ENCODE data around the gene SYT6. TPM values are rescaled to one million over a fixed set of nuclear protein-coding genes. Genes with fewer than 3 reads are reported as not detected.

SYT6 gene
- total RNA-seq, 1 donor from 2014 or later, result 7.3 TPM

DNA sequence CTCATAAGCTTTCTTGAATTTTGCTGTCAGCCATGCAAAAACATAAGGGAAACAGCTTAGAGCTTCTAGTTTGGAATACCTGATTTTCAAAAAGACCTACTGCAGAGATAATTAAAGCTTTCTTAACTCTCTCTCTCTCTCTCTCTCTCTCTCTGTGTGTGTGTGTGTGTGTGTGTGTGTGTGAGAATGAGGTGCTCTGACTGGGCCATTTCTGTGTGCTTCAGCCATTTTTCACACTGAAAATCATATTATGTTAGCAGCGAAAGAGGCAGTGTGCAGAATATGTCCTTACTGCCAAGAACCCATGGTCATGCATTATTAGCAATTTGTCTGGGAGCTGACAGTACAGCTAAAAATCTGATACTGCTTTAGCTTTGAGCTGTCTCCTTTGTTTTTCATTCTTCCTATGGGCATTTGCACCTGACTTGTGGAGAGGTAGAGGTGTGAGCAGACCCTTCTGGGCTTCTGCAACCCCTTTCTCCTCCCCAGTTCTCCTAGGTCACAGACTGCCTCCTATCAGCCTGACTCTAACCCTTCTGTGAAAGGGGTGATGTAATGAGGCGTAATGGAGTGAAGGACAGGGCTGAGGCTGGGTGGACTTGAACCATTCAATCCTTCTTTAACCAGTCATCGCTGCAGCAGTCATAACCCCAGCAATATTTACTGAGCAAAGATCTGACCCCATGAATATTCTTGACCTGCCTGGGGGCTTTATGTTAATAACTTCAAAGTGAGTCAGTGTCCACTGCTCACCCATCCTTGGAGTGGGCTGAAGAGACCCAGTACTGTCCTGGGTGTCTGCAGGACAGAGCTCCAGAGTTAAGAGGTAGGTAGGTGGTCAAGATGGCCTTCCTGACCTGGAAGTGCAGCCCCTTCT, 61.2 kb downstream of the SYT6 start:
- no peak for DNase-seq

DNA sequence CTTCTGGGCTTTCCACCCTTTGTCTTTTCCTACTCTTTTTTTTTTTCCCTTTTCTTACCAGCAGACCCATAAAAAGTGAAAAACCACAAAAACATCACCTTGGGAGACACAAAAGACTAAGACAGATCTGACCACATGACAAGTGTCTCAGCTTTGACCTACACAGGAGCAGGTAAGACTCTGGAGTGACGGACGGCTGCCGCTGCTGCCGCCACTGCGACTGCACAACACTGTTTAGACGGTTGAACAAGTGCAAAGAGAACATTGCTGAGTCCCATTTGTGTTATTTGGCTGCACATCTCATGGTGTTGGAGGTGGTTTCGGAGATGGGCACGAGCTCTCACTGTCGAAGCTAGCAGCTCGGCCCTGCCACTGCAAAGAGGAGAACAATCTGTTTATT, 62.0 kb downstream of the SYT6 start:
- no peak for DNase-seq

DNA sequence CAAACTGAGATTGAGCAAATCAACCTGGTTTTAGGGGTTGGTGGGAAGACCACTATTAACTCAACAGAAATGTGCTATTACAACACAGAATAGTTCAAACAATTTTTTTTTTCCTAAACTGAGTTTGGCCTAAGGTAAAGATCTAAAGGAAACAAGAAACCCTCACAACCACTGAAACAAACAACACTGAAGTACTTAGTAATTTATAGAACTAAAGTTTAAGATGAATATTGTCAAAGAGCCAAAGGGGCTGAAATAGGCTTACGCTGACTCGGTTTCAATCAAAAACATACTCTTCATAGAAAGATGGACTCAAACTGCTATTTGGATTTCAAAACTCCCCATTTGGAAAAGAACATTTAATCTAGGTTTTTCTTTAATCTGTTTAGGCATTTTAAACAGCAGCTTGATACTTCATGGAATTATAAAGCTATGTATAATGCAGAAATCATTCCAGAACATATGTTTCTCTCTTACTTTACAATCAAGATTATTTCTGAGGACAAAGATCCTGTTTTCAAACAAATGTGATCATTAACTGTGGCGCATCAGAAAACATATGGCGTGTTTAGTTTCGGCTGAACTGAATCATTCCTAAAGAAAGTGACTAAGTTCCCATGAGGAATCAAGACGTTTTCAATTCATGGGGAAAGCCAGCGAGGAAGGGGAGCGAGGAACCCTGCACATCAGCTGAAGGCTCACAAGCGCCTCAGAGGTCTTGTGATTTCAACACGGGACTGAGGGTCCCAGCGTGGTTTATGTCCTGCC, 62.7 kb downstream of the SYT6 start:
- DNase-seq, result no peak

DNA sequence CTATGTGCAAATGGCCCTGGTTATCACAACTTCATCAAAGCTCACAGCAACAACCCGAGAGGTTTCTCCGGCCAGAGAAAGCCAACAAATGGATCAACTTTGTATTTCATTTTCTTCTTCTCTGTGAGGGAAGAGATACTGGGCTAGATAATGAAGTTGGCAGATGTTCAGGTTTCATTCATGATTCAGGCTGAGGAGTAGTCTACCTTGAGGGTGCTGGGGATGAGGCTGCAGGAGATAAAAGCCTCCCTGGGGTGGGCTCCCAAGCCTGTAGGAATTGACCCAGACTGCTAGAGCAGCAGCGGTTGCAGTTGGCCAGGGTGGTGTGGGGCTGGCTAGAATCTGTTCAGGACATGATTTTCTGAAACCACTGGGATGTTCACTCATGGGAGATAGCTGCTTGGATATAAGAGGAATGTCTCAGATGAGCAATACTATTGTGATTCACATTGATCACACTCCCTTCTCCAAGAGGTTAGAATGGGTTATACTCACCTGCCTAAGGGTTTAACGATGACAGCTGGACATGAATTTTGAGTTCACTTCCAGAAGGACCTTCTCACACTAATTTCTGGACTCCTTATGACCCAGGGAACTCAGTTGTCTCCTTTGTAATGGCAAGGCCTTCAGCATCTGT, 64.0 kb downstream of the SYT6 start:
- no peak for DNase-seq

DNA sequence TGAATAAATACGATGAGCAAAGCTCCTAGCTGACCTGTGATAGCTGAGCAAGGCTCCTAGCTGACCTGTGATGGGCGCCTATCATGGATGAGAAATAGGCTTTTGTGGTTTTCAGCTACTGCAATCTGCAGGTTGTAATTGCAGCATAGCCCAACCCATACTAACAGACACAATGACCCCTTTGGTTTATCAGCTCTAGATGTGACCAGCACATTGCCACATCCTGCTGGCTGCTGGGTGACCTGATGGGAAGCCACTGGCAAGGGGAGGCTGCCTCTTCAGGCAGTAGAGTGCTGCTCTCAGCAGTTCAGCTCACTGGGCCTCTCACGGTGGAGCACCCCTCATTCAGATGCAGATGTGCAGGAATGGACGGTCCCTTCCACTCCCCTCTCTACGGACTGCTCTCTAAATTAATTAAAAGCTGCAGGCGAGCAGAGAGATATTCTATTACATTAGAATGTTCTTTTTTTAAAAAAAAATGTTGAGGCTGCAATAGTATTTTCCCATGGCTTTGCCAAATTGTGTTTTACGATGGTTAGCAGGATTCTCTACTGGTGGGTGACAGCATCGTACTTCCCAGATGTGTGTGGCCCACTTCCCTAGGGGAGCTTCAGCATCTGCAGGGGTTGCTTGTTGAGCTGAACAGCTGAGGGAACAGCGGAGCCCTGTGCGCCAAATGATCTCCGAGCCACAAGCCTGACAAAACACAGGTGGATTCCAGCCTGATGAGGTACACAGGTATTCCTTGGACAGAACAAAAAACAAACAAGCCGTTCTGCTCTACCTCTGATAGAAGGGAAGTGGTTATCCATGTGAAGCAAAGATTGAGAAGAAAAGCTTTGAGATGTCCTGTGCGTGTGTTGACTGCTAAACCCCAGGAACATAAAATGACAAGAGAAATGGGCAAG, 65.0 kb downstream of the SYT6 start:
- DNase-seq, result no peak

DNA sequence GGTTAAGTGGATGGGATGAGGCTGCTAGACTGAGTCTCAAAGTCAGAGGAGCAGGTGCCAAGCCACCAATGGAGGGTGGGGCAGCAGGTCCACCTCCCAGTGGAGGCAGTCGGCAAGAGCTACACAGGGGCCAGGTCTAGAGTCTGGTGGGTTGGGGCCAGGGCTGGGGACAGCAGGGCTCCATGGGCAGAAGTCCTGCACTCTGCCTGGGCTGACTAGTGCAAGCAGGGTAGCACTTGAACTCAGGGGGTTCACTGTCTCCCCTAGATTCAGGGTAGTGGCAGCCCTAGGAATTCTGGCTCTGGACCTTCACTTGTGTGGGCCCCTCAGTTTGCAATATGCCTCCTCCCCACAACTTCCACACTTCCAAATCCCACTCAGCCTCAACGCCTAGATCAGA, 66.2 kb downstream of the SYT6 start:
- DNase-seq, result no peak

DNA sequence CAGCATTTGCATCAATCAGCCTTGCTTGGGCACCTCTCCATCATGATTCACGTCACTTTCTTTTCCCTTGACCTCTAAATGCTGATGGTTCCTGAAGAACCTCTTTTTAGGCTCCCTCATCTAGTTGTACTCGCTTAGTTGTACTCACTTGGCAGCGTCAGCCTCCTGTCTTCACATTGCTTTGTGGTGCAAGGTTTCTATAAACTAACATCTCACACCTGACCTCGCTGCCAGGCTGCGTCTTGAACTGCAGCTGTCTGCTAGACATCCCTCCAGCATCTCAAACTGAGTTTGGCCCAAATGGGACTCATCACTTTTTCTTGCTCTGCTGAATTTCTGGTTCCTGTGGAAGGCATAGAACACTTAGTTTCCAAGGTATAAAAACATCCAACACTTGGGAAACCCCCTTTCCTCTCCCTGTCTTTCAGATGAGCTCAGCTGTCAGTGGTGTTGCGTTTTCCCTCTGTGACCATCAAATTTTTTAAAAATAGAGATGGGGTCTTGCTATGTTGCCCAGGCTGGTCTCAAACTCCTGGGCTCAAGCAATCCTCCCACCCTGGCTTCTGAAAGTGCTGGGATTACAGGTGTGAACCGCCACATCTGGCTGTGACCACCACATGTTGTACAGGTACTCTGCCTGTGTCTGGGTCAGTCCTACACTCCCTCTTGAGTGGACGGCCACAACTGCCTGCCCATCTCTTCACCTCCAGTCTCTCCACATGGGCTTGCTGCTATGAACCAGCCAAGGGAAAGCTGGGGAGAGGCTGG, 66.9 kb downstream of the SYT6 start:
- no peak for DNase-seq

DNA sequence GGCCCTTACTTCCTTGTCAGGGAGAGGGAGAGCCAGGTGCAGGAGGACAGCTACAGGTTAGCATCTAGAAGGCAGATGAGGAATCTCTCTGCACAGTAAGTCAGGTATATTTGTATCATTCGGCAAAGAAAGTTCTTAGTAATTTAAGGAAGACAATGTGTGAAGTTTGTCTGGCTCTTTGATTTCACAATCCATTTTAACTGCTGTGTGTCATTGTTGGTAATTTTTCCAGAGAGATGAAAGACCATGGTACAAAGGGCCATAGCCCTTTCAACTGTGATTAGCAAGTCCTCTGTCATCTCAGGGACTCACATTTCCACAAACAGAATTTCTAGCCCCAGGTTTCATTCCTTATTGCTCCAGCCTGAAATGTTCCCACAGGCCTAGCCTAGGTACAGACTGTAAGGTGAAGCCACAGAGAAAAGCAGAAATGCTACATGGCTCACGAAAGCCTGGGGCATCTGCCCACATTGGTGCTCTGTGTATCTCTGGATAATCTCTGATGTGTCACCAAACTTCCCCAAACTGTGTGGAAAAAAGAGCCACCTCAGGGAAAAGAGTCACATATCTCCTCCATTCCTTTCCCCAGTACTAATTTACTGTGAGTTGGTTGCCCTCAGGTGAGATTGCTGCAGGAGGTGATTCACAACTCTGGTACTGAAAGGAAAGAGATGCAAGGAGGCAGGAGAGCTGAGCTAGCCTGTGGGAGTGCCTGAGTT, 70.6 kb downstream of the SYT6 start:
- no peak for DNase-seq

DNA sequence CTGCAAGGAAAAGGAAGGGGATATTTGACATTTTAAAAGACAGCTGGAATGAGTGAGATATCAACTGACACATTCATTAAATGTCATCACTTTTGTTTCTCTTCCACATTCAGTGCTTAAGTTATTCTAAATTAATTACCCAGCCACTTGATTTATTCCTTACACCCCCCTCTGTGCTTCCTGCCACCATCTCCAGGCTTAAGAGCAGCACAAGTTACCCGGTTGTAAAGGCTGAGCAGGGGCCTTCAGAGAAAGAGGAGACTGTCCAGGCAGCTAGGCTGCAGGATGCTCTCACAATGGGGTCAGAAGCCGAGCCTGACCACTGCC, 71.4 kb downstream of the SYT6 start:
- no peak for DNase-seq

DNA sequence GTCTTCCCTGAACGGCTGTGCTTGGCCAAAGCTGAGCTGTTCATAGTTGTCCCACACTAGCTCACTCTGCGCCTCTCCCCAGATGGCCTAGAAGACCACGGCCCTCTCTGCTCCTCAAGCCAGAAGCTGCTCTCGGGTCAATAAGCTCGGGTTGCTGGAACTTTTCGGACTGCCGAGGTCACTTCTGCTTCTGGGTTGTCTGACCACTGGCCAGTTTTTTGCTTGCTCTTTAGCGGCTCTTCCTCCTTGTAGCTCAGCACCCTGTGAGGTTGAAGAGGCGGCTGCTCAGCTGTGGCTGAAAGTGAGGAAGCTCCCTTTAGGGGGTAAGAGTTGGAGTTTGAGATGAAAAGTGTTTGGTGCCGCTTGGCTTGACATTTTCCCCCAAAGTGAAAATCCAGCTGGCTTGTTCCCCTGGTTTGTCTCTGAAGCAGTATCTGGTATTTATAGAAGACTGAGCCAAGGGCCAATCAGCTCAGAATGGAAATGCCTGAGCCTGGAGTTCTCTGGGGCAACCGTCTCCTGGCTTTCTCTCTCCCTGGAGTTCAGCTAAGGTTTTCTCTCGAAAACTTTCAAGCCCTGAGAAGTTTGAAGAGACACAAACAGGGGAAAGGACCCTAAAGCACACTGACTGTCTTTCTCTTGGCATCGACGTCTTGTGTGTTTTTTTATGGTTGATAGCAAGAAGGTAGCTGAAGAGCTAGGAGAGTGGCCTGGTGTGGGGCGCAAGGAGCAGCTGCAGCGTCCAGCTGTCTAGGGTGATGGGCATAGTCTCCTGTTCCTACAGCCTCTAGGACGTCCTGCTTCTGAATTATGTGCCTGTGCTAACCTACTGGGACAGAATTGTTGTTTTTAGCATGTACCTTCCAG, 72.0 kb downstream of the SYT6 start:
- no peak for DNase-seq

DNA sequence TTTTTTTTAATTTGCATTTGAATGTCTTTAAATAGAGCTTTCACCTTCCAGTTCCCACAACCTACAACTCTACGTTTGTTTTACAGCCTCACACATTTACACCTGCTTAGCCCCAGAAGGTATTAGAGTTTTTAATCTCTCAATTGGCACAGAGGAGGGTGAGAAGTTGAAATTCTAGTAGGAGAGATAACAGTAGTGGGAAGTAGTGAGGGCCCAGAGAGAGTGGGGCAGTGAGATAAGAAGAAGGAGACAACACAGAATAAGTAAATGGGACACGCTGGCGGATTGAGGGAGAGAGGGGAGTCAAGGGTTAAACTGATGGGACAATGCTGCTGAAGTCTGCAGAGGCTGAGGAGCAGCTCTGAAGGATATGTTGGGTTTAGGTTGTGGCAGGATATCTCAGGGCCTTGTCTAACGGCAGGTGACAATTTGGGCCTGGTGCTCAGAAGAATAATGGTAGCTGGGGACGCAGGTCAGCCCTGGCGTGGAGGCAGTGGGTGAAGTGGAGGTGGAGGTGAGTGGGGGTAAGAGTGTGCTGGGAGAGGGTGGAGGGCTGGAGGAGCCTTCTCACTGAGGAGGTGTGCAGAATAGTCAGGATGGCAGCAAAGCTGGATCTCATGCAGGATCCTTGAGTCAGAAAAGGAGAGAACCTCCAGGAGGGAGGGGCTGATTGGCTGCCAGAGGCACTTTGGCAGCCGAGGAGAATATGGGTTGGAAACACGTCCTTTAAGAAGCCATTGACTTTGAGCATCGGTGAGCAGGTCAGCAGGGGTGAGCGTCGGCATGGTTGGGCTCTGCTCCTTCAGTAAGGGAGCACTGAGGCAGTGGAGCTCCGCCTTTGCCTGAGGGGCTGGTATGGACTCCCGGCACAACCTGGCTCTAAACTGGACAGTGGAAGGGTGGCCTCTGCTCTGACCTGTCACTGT, 72.9 kb downstream of the SYT6 start:
- no peak for DNase-seq

DNA sequence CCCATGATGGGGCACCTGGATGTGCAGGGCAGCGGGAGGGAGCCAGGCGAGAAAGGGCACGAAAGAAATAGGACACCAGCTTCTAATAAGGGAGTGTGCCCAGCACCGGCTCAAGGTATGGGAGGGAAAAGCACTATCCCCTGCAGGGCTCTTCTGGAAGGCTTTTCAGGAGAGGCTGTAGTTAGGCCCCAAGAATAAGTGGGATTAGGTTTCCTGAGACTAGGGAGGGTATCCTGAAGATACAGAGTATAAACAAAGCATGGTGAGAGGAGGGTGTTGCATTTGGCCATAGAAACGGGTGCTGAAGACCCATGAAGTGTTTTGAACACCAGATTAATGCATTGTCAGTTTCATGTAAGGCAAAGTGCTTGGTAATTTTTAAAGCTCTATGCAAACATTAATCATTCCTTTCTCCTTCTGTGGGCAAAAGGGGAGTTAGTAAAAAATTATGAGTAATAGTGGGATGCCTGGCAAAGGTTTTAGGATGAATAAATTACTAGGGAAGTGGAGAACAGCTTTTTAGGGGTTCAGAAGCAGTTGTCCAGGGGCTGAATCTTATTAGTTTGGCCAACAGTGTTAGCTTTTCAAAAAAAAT, 74.0 kb downstream of the SYT6 start:
- DNase-seq, result no peak

DNA sequence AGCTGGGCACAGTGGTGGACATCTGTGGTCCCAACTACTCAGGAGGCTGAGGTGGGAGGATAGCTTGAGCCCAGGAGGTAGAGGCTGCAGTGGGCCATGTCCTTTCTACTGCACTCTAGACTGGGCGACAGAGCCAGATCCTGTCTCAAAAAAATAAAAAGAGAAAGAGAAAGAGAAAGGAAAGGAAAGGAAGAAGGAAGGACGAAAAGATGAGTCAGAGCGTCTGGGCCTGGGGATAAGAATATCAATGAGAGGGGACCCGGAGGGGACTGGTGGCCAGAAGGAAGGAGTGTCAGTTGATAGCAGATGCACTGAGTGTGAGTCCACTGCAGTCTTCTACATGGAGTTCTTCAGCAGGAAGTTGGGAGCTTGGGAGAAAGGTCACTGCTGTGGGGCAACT, 75.6 kb downstream of the SYT6 start:
- no peak for DNase-seq

DNA sequence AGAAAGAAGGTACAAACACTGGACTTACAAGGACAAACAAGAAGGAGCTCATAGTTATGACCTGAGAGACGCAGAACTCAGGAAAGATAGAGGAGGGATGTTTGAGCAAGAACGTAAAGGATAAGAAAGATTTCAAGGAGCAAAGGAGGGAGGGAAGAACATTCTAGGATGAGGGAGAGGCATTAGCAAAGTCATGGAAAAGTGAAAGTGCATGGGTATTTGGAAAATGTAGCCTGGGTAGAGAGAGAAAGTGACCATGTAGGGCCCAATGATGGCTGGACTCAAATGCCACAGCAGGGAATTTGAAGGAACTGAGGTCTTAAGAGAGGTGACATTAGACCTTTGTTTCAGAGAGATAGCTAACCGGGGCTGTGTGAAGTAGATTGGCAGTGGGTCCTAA, 76.5 kb downstream of the SYT6 start:
- DNase-seq, result no peak

DNA sequence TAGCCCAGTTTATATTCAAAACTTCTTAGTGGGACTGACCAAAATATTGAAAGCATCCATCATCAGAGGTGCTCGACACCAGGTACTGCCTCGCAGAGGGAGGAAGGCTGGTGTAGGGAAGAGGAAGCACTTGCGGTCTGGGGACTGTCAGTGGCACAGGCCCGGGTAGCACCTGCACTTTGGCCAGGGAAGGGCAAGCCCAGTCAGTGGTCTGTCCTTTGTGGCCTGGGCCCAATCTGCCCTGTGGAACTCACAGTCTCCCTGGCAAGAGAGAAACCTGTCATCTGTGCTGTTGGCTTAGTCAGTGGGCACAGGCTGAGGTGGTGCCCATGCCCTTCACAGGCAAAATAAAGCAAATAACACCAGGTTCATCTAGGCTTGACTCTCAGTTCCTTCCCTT, 77.4 kb downstream of the SYT6 start:
- DNase-seq, result no peak

DNA sequence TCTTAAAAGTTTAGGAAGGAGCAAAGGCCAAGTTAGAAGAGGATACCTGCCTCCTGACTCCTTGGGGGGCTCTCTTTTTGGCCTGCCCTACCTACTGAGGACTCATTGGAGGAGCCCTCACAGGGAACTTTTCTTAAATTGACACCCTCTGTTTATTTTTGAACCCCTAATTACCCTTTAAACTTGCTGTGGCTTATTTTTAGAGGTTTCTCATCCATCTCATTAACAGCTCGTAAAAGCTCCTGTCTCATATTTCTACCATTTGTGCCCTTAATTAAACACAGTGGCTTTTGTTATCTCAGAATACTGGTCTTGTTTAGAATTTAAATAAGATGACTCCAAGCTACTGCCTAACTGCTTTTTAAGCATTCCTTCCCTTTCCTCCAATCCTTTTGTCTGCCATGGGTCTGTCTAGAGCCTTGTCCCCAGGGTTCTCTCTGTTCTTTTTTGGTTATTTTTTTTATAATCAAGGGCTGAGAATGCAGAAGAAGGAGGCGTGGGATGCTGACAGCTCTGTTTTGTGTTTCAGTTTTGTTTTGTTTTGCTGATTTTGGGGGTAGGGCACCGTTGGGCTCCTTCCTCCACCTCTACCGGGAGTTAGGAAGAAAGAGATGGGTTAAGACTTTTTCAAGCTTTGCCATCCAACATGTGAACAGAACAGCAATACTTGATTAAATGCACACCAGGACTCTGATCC, 78.0 kb downstream of the SYT6 start:
- DNase-seq, result no peak

DNA sequence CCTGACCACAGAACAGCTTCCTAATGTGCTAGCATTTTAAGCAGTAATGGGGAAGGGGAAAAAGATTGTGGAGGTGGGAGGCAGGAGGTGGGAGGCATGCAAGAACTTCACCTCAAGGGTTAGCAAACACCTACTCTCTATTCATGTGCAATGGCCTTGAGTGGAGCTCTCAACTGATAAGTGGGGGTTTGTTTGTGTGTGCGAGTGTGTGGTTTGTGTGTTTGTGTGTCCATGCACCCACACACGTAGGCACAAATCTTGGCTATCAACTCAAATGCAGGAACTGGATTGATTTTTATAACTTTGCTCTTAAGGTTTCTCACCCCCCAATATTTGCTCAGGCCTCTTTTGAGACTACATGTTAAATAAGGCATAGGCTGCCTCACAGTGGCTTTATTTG, 78.6 kb downstream of the SYT6 start:
- no peak for DNase-seq

DNA sequence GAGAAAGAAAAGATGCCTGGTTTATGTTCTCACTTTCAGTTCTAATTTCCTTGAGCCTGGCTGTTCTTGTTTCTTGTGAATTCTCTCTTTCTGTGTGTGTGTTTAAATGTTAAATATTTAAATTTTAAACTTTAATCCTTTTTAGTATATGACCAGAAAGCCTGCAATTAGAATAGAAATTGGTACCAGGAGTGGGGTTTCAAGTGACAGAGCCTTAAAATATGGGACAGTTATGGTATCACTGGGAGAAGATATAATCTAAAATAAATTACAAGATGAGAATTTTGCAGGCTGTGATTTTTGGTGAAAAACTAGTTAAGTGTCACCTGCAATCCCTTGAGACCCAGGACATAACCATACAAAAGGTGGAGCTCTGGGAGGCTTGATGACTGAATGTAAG, 81.4 kb downstream of the SYT6 start:
- DNase-seq, result no peak

Data from occipital lobe (tissue), 2 donors.